GM12878 (cell line): ENCODE data around the gene HSPA1B. TPM values are rescaled to one million over a fixed set of nuclear protein-coding genes. Genes with fewer than 3 reads are reported as not detected.

Experiments
- ATAC-seq: fragments of 200-7000 bp; cut with Tn5 transposase; 3 replicates; pipeline ENCODE4 v1.9.1; 2020; ENCODE audit warnings: mild to moderate bottlenecking, moderate library complexity
- BruUV-seq: library from RNA; stranded (reverse); fragments of 400-500 nt; replicated peaks from 2 replicates; lab custom pipeline; 2021; lab: Mats Ljungman, UMichigan
- CTCF ChIA-PET: fragments of 300-600 bp; sonication (Branson Sonifier 250); formaldehyde crosslinking; extraction: SDS; loops from one replicate; lab custom pipeline; 2021; ENCODE audit warnings: inconsistent platforms; lab: Yijun Ruan, JAX
- POLR2A ChIA-PET: fragments of 350-600 bp; formaldehyde crosslinking; extraction: SDS; loops from one replicate; lab custom pipeline; 2021; ENCODE audit warnings: inconsistent platforms; lab: Charles Lee
- RAD21 ChIA-PET: fragments of 300-600 bp; sonication (Branson Sonifier 250); formaldehyde crosslinking; loops from one replicate; lab custom pipeline; 2023; ENCODE audit warnings: antibody characterized with exemption; ENCODE audit not compliant: unreplicated experiment; lab: Charles Lee
- SMC1A ChIA-PET: fragments of 300-600 bp; sonication (Branson Sonifier 250); formaldehyde crosslinking; loops from one replicate; lab custom pipeline; 2023; ENCODE audit not compliant: unreplicated experiment, uncharacterized antibody; lab: Charles Lee
- DNase-seq: peaks from one replicate; pipeline ENCODE4 v3.0.0-alpha.2; 2011; ENCODE audit warnings: low read depth, low spot score
- FAIRE-seq: peaks from 3 replicates; lab custom pipeline; 2011; peaks lifted over from hg19 to GRCh38; lab: Jason Lieb, UNC
- H2AFZ ChIP-seq: 2 replicates; pipeline ENCODE4 v1.6.0; 2011; ENCODE audit warnings: low read depth, low read length, control low read depth; ENCODE audit not compliant: control insufficient read depth
- H3K27ac ChIP-seq: 2 replicates; pipeline ENCODE4 v1.5.1; 2011; ENCODE audit warnings: control low read depth; ENCODE audit not compliant: control insufficient read depth, insufficient read depth
- H3K27me3 ChIP-seq, 2 experiments: replicated peaks in 1 of 2; 2 replicates each; pipeline versions ENCODE4 v1.6.0 to v1.6.1; 2011; ENCODE audit warnings: low read length in 1 of 2; ENCODE audit not compliant: control insufficient read depth in 2 of 2, insufficient read depth in 2 of 2
- H3K36me3 ChIP-seq, 2 experiments: 2 replicates each; pipeline ENCODE4 v1.5.1; 2011; ENCODE audit warnings: low read length in 1 of 2; ENCODE audit not compliant: control insufficient read depth in 2 of 2, insufficient read depth in 2 of 2
- H3K4me1 ChIP-seq: 2 replicates; pipeline ENCODE4 v1.6.1; 2011; ENCODE audit warnings: mild to moderate bottlenecking, low read length, moderate library complexity, mixed read lengths; ENCODE audit not compliant: control insufficient read depth, insufficient read depth
- H3K4me2 ChIP-seq: 2 replicates; pipeline ENCODE4 v1.6.0; 2011; ENCODE audit warnings: control low read depth; ENCODE audit not compliant: control insufficient read depth, insufficient read depth
- H3K4me3 ChIP-seq: fragments of 200-600 bp; sonication (generic); 2 replicates; pipeline ENCODE4 v1.5.1; 2016
- H3K79me2 ChIP-seq: 2 replicates; pipeline ENCODE4 v1.6.0; 2011; ENCODE audit warnings: low read length; ENCODE audit not compliant: control insufficient read depth, insufficient read depth
- H3K9ac ChIP-seq: 2 replicates; pipeline ENCODE4 v1.8.0; 2011; ENCODE audit warnings: low read length, control low read depth, mixed read lengths; ENCODE audit not compliant: control insufficient read depth, insufficient read depth
- H3K9me3 ChIP-seq: replicated peaks from 3 replicates; pipeline ENCODE4 v1.5.1; 2011; ENCODE audit warnings: mild to moderate bottlenecking, low read length; ENCODE audit not compliant: control insufficient read depth, insufficient read depth
- H4K20me1 ChIP-seq: 2 replicates; pipeline ENCODE4 v1.6.0; 2011; ENCODE audit not compliant: control insufficient read depth, insufficient read depth
- CBX3 ChIP-seq: fragments of 200-600 bp; sonication (generic); IDR thresholded peaks from 2 replicates; pipeline ENCODE4 v1.6.1; 2016; ENCODE audit warnings: low read depth, borderline replicate concordance
- CTCF ChIP-seq, 3 experiments: IDR thresholded peaks in 2 of 3; conservative IDR thresholded peaks in 1 of 3; 2 replicates each; pipeline ENCODE4 v1.5.1; 2011; ENCODE audit warnings: low read depth in 3 of 3, low read length in 3 of 3, mild to moderate bottlenecking in 3 of 3, control low read depth in 2 of 3, moderate library complexity in 2 of 3, inconsistent platforms in 1 of 3, mixed read lengths in 1 of 3; ENCODE audit not compliant: control insufficient read depth in 2 of 3, insufficient read depth in 1 of 3; ENCODE audit errors: extremely low read depth in 1 of 3
- HDGF ChIP-seq: fragments of 450-650 bp; IDR thresholded peaks from 2 replicates; pipeline ENCODE4 v1.6.1; 2016; ENCODE audit warnings: antibody characterized with exemption
- KAT2A ChIP-seq: conservative IDR thresholded peaks from 2 replicates; pipeline ENCODE4 v1.6.1; 2011; ENCODE audit warnings: low read depth, low read length; ENCODE audit not compliant: control insufficient read depth
- MXI1 ChIP-seq: fragments of 150-350 bp; IDR thresholded peaks from 2 replicates; pipeline ENCODE4 v1.6.1; 2011; ENCODE audit warnings: low read depth, mild to moderate bottlenecking, inconsistent platforms, low read length, improper control_type of control experiment
- NKRF ChIP-seq: fragments of 450-650 bp; conservative IDR thresholded peaks from 2 replicates; pipeline ENCODE4 v1.6.1; 2017; ENCODE audit warnings: mild to moderate bottlenecking, moderate library complexity
- PKNOX1 ChIP-seq: fragments of 450-650 bp; IDR thresholded peaks from 2 replicates; pipeline ENCODE4 v1.6.1; 2016; ENCODE audit warnings: mild to moderate bottlenecking
- RAD21 ChIP-seq: IDR thresholded peaks from 2 replicates; pipeline ENCODE4 v1.6.1; 2011; ENCODE audit warnings: mild to moderate bottlenecking, low read depth, low read length, moderate library complexity; ENCODE audit not compliant: insufficient read depth
- RFX5 ChIP-seq: IDR thresholded peaks from 2 replicates; pipeline ENCODE4 v1.6.1; 2011; ENCODE audit warnings: low read depth, low read length, improper control_type of control experiment
- SMC3 ChIP-seq: IDR thresholded peaks from 2 replicates; pipeline ENCODE4 v1.6.1; 2011; ENCODE audit warnings: low read length, improper control_type of control experiment, borderline replicate concordance
- SREBF2 ChIP-seq: IDR thresholded peaks from 2 replicates; pipeline ENCODE4 v1.6.1; 2012; ENCODE audit warnings: mild to moderate bottlenecking, low read length
- USF1 ChIP-seq: IDR thresholded peaks from 2 replicates; pipeline ENCODE4 v1.6.1; 2011; ENCODE audit warnings: borderline replicate concordance, low read depth, mild to moderate bottlenecking, moderate library complexity, mixed read lengths, low read length; ENCODE audit not compliant: insufficient read depth; ENCODE audit errors: extremely low read length
- WGBS: methylation state at CpG from one replicate; pipeline ENCODE4 v1.1.6; 2016; ENCODE audit warnings: low lambda C conversion rate; ENCODE audit not compliant: insufficient replicate concordance, insufficient coverage; ENCODE audit errors: missing lambda C conversion rate; 5-methylcytosine and 5-hydroxymethylcytosine counted together
- in situ Hi-C: fragments of 300-500 bp; cut with MboI; formaldehyde crosslinking; loops from 9 replicates; pipeline ENCODE4 v1.14.3; 2018; ENCODE audit warnings: mixed read lengths
- intact Hi-C: fragments of 100-400 bp; cut with micrococcal nuclease; formaldehyde crosslinking; loops from one replicate; pipeline ENCODE4 v1.14.2; 2022; ENCODE audit not compliant: unreplicated experiment
- polyA plus RNA-seq, 11 experiments: library from polyadenylated mRNA; depleted of rRNA in 4 of 11; unstranded in 6 of 11; stranded (reverse) in 5 of 11; fragments of >200 nt; fragmentation: Nextera tagmentation in 4 of 11; fragmentation: Illumina TruSeq in 1 of 11; extraction: Ambion mirVana in 4 of 11; extraction: Trizol in 1 of 11; gene quantifications; 1 replicate in 1 of 11; 2 replicates in 10 of 11; pipeline versions ENCODE4 v1.2.1 to v1.2.3, GENCODE V29; 2011 to 2016; ENCODE audit warnings: inconsistent platforms in 2 of 11, missing spikeins in 2 of 11, low read depth in 1 of 11
- total RNA-seq, 4 experiments: library from RNA; depleted of rRNA in 3 of 4; stranded (reverse); fragments of >200 nt in 3 of 4; fragmentation: Illumina TruSeq in 1 of 4; extraction: Trizol in 1 of 4; gene quantifications; 2 replicates each; pipeline versions ENCODE4 v1.2.1 to v1.2.3, GENCODE V29; 2013 to 2021

Gene HSPA1B
- total and polyA plus RNA-seq, 10 of the 15 experiments (the other 5 are each of a cell fraction or from before 2014, with no cell fraction given) = 0.11 to 40.5 (median 12.8) TPM

- FAIRE-seq (no peak), ATAC-seq (peak; percentile 18; the same call in 2 of the 3 replicates), DNase-seq (no peak)
- H3K27me3 ChIP-seq = no peaks in the 10 kb centered on the region
- in situ Hi-C loops = no loop called here
- BruUV-seq = no TSS peak
- no peaks in the 10 kb centered on the region for H3K9me3 ChIP-seq
- ChIA-PET CTCF (interaction anchor here (0.5 to 4.3 kb wide), 23 partner anchors 7 to 131 kb away, joined by 3 to 41 read pairs (median 5); partner anchors contain the start of genes CLIC1, HSPA1A, HSPA1B and HSPA1L), RAD21 (interaction anchor here (1.0 to 3.9 kb wide), 6 partner anchors 14 to 62 kb away, joined by 3 to 22 read pairs (median 11); partner anchors contain the start of genes HSPA1B, LSM2, MSH5 and VWA7), POLR2A (interaction anchor here (0.6 to 1.4 kb wide), 8 partner anchors 31 to 88 kb away, joined by 3 to 7 read pairs (median 3); partner anchors contain the start of genes ABHD16A, CLIC1 and HSPA1B), SMC1A (interaction anchor here (0.6 to 2.9 kb wide), 7 partner anchors 15 to 53 kb away, joined by 3 to 11 read pairs (median 5); partner anchors contain the start of gene HSPA1L)
- H3K27ac ChIP-seq = no peak overlapping the region
- no peak for TF ChIP-seq SREBF2
- TF ChIP-seq MXI1 = no peak
- TF ChIP-seq CBX3 = no peak
- TF ChIP-seq NKRF = no peak
- no peak for TF ChIP-seq USF1
- TF ChIP-seq SMC3 = no peak
- TF ChIP-seq CTCF (IDR thresholded peaks at IDR 0.05 in 2 of 3, conservative IDR thresholded peaks at IDR 0.05 in 1 of 3; ENCODE audit: control insufficient read depth in 2 of 3, extremely low read depth in 1 of 3, insufficient read depth in 1 of 3, low read depth in 3 of 3, low read length in 3 of 3) = peak; percentile 52 to 71 (median 68)
- 0 out of 2 replicates have a peak, but pooled peaks have one; percentile 27 for TF ChIP-seq HDGF
- TF ChIP-seq RFX5 = no peak
- TF ChIP-seq KAT2A = no peak
- TF ChIP-seq PKNOX1 = peak; percentile 30; the same call in 1 of the 2 replicates
- TF ChIP-seq RAD21 = 0 out of 2 replicates have a peak, but pooled peaks have one; percentile 9
- no peak overlapping the region for H2AFZ ChIP-seq
- no peak overlapping the region for H3K9ac ChIP-seq
- peaks cover 21% of the 10 kb centered on the region for H3K79me2 ChIP-seq
- H4K20me1 ChIP-seq = no peaks in the 10 kb centered on the region
- no peak overlapping the region for H3K4me3 ChIP-seq
- WGBS = 74% methylated on average over 12 of the region's 12 CpGs
- H3K4me2 ChIP-seq = no peak overlapping the region
- intact Hi-C loops = no loop called here
- peaks cover 12% of the 10 kb centered on the region for H3K4me1 ChIP-seq
- peaks cover 4 to 9% of the 10 kb centered on the region in 2 experiments; a peak in 3 of 4 replicates for H3K36me3 ChIP-seq
Observed at GRCh38 chr6:31791324-31792089, 36.0 kb upstream of the HSPA1B start.
